ENCODE data around the gene CBFB. TPM values are rescaled to one million over a fixed set of nuclear protein-coding genes. Genes with fewer than 3 reads are reported as not detected.

The CBFB gene
- total and polyA plus RNA-seq, 2 experiments from 2014 or later: 26.1 to 26.9 TPM

GRCh38 chr16:67116388-67117311 is 87.7 kb downstream of the CBFB start:
- no peaks in the 10 kb centered on the region for H3K9me2 ChIP-seq (ENCODE audit: insufficient read depth)
- Mint-ChIP-seq H3K4me3 (no peak overlapping the region; the same call in 2 of the 3 replicates), H3K4me1 (peaks cover 19% of the 10 kb centered on the region), H3K27ac (no peak overlapping the region), H3K9me3 (no peaks in the 10 kb centered on the region; the same call in 2 of the 3 replicates), H3K27me3 (ENCODE audit: insufficient read depth, low read depth, poor library complexity) (no peaks in the 10 kb centered on the region), H3K36me3 (ENCODE audit: low read depth) (peaks cover 7% of the 10 kb centered on the region; the same call in 1 of the 3 replicates)
- peaks cover 40% of the 10 kb centered on the region for H4K20me1 ChIP-seq (replicated peaks; ENCODE audit: insufficient read depth)
- H3K79me2 ChIP-seq (replicated peaks; ENCODE audit: insufficient read depth): peaks cover 59% of the 10 kb centered on the region
- peak overlapping the region; percentile 42 for H3K4me2 ChIP-seq
- TF ChIP-seq ZNF114 (CRISPR knock-in tag; IDR thresholded peaks at IDR 0.05): no peak
- no peak for TF ChIP-seq ETS1 (IDR thresholded peaks at IDR 0.05)
- TF ChIP-seq POLR2AphosphoS5 (IDR thresholded peaks at IDR 0.05; ENCODE audit: low read depth): no peak
- no peak for TF ChIP-seq ZNF462 (CRISPR knock-in tag; IDR thresholded peaks at IDR 0.05)
- no peak for TF ChIP-seq STAT1 (IDR thresholded peaks at IDR 0.05; ENCODE audit: unreplicated experiment)
- no peak for TF ChIP-seq NANOG (IDR thresholded peaks at IDR 0.05; ENCODE audit: borderline replicate concordance)
- TF ChIP-seq ZNF331 (CRISPR knock-in tag; IDR thresholded peaks at IDR 0.05; ENCODE audit: low read depth): no peak
- no peak for TF ChIP-seq CREB1 (CRISPR knock-in tag; IDR thresholded peaks at IDR 0.05; ENCODE audit: low read depth)
- no peak for TF ChIP-seq EZH2 (IDR thresholded peaks at IDR 0.05; ENCODE audit: low read depth, unreplicated experiment)
- TF ChIP-seq EZH2phosphoT487 (IDR thresholded peaks at IDR 0.05; ENCODE audit: unreplicated experiment): no peak
- no peak for TF ChIP-seq JUNB (IDR thresholded peaks at IDR 0.05; ENCODE audit: unreplicated experiment)
- no peak for TF ChIP-seq REST (IDR thresholded peaks at IDR 0.05; ENCODE audit: unreplicated experiment)
- no peak for TF ChIP-seq CTCF (conservative IDR thresholded peaks at IDR 0.05; ENCODE audit: low read depth in 2 of 2)
- no peaks in the 10 kb centered on the region for H3K27me3 ChIP-seq (ENCODE audit: insufficient read depth)
- H3K4me1 ChIP-seq (ENCODE audit: insufficient read depth): peaks cover 8% of the 10 kb centered on the region
- ATAC-seq: no peak
- DNase-seq (ENCODE audit: low spot score): no peak
- no peak overlapping the region for H2AFZ ChIP-seq
- no peaks in the 10 kb centered on the region for H3F3A ChIP-seq (replicated peaks; ENCODE audit: low read depth)
- 0 out of 2 replicates have a peak overlapping the region, but pooled peaks have one; percentile 59 for H3K27ac ChIP-seq (ENCODE audit: low read depth)
- H3K4me3 ChIP-seq: no peak overlapping the region
- no peaks in the 10 kb centered on the region; the same call in 1 of the 2 replicates for H3K36me3 ChIP-seq (ENCODE audit: insufficient read depth)

All from GM23338 (cell line).